A673 (cell line): ENCODE measurements around the gene NHLH2. TPM values are rescaled to one million over a fixed set of nuclear protein-coding genes. Genes with fewer than 3 reads are reported as not detected.

Experiments used
- BruUV-seq: library from RNA; stranded (reverse); fragments of 400-500 nt; replicated peaks from 2 replicates; lab custom pipeline; 2021; lab: Mats Ljungman, UMichigan
- CTCF ChIA-PET: fragments of 300-600 bp; sonication (Branson Sonifier 250); formaldehyde crosslinking; loops from one replicate; lab custom pipeline; 2022; ENCODE audit warnings: antibody characterized with exemption; lab: Charles Lee
- POLR2A ChIA-PET: fragments of 300-600 bp; sonication (Branson Sonifier 250); formaldehyde crosslinking; loops from one replicate; lab custom pipeline; 2022; ENCODE audit warnings: antibody characterized with exemption; ENCODE audit not compliant: low non-redundant PET; lab: Charles Lee
- DNase-seq: peaks from one replicate; pipeline ENCODE4 v3.0.0-alpha.2; 2015; ENCODE audit warnings: low spot score
- H3K27ac ChIP-seq: fragments of 200-600 bp; sonication (generic); 2 replicates; pipeline ENCODE4 v1.5.1; 2016; ENCODE audit warnings: mixed run types, low read depth, mild to moderate bottlenecking, mixed read lengths, antibody characterized with exemption, low read length; ENCODE audit not compliant: poor library complexity, severe bottlenecking
- H3K27me3 ChIP-seq: fragments of 200-600 bp; sonication (generic); replicated peaks from 2 replicates; pipeline ENCODE4 v1.6.1; 2017; ENCODE audit warnings: mixed run types, low read depth, mild to moderate bottlenecking, mixed read lengths, antibody characterized with exemption, low read length; ENCODE audit not compliant: insufficient read depth, poor library complexity
- H3K36me3 ChIP-seq: fragments of 200-600 bp; sonication (generic); 2 replicates; pipeline ENCODE4 v1.6.1; 2016; ENCODE audit warnings: mixed run types, mild to moderate bottlenecking, mixed read lengths, antibody characterized with exemption, low read length; ENCODE audit not compliant: insufficient read depth, poor library complexity, severe bottlenecking
- H3K4me1 ChIP-seq: fragments of 200-600 bp; sonication (generic); 2 replicates; pipeline ENCODE4 v1.6.1; 2017; ENCODE audit warnings: mixed run types, mild to moderate bottlenecking, mixed read lengths, antibody characterized with exemption, low read length; ENCODE audit not compliant: insufficient read depth, poor library complexity, severe bottlenecking
- H3K4me3 ChIP-seq: fragments of 200-600 bp; sonication (generic); 2 replicates; pipeline ENCODE4 v1.5.1; 2016; ENCODE audit warnings: low read depth, mixed run types, mild to moderate bottlenecking, mixed read lengths, low read length; ENCODE audit not compliant: poor library complexity, severe bottlenecking
- H3K9me3 ChIP-seq: fragments of 200-600 bp; sonication (generic); 2 replicates; pipeline ENCODE4 v1.6.1; 2016; ENCODE audit warnings: mixed run types, low read depth, mild to moderate bottlenecking, mixed read lengths, antibody characterized with exemption, low read length; ENCODE audit not compliant: poor library complexity, severe bottlenecking
- CTCF ChIP-seq: fragments of 300-800, 200-600 bp; sonication (generic); conservative IDR thresholded peaks from 2 replicates; pipeline ENCODE4 v1.5.1; 2017; ENCODE audit warnings: low read depth, mild to moderate bottlenecking, antibody characterized with exemption, low read length, moderate library complexity, mixed read lengths
- EZH2 ChIP-seq: fragments of 200-600 bp; sonication (generic); IDR thresholded peaks from 2 replicates; pipeline ENCODE4 v1.6.1; 2017; ENCODE audit warnings: borderline replicate concordance, low read depth, mild to moderate bottlenecking, mixed read lengths, antibody characterized with exemption, low read length; ENCODE audit not compliant: poor library complexity, severe bottlenecking
- intact Hi-C: fragments of 100-400 bp; cut with micrococcal nuclease; formaldehyde crosslinking; loops from one replicate; pipeline ENCODE4 v1.10.0; 2022; ENCODE audit not compliant: unreplicated experiment
- total RNA-seq: library from RNA; stranded (reverse); gene quantifications from 2 replicates; pipeline ENCODE4 v1.2.3, GENCODE V29; 2021

The NHLH2 gene
- total RNA-seq, 1 experiment from 2014 or later, result not detected

GRCh38 chr1:115813727-115814126 lies 27.2 kb downstream of the NHLH2 start:
- no TSS peak for BruUV-seq
- no peak for TF ChIP-seq EZH2
- TF ChIP-seq CTCF, result no peak
- ChIA-PET CTCF (no interaction called here), POLR2A (no interaction called here)
- Histone ChIP-seq H3K4me1 (no peaks in the 10 kb centered on the region), H3K4me3 (no peak overlapping the region), H3K36me3 (no peaks in the 10 kb centered on the region), H3K27me3 (no peaks in the 10 kb centered on the region), H3K27ac (no peak overlapping the region), H3K9me3 (no peaks in the 10 kb centered on the region)
- intact Hi-C loops, result no loop called here
- DNase-seq, result no peak

- no peak for DNase-seq
- TF ChIP-seq CTCF (no peak), EZH2 (no peak)
- Histone ChIP-seq H3K27ac (no peak overlapping the region), H3K36me3 (no peaks in the 10 kb centered on the region), H3K27me3 (no peaks in the 10 kb centered on the region), H3K4me1 (no peaks in the 10 kb centered on the region), H3K9me3 (no peaks in the 10 kb centered on the region), H3K4me3 (no peak overlapping the region)
- intact Hi-C loops, result no loop called here
- BruUV-seq, result no TSS peak
- ChIA-PET POLR2A (no interaction called here), CTCF (interaction anchor here (0.6 kb wide), 1 partner anchor 24 kb away, joined by 3 read pairs; no protein-coding TSS in a partner anchor)
Measured at GRCh38 chr1:115811140-115811828, 29.6 kb downstream of the NHLH2 start.

GRCh38 chr1:115810609-115811008 lies 30.3 kb downstream of the NHLH2 start:
- CTCF ChIA-PET, result no interaction called here
- intact Hi-C loops, result no loop called here
- no peak for TF ChIP-seq EZH2
- no peak for TF ChIP-seq CTCF
- no peaks in the 10 kb centered on the region for H3K27me3 ChIP-seq
- H3K9me3 ChIP-seq, result no peaks in the 10 kb centered on the region
- no TSS peak for BruUV-seq
- H3K4me3 ChIP-seq, result no peak overlapping the region
- POLR2A ChIA-PET, result no interaction called here
- no peaks in the 10 kb centered on the region for H3K4me1 ChIP-seq
- H3K36me3 ChIP-seq, result no peaks in the 10 kb centered on the region
- no peak overlapping the region for H3K27ac ChIP-seq
- DNase-seq, result no peak
